ENCODE results near the gene ITIH5.

Gene ITIH5

GRCh38 chr10:7625836-7626235 is 40.9 kb downstream of the ITIH5 start:
- TF ChIP-seq, protein P1, sequence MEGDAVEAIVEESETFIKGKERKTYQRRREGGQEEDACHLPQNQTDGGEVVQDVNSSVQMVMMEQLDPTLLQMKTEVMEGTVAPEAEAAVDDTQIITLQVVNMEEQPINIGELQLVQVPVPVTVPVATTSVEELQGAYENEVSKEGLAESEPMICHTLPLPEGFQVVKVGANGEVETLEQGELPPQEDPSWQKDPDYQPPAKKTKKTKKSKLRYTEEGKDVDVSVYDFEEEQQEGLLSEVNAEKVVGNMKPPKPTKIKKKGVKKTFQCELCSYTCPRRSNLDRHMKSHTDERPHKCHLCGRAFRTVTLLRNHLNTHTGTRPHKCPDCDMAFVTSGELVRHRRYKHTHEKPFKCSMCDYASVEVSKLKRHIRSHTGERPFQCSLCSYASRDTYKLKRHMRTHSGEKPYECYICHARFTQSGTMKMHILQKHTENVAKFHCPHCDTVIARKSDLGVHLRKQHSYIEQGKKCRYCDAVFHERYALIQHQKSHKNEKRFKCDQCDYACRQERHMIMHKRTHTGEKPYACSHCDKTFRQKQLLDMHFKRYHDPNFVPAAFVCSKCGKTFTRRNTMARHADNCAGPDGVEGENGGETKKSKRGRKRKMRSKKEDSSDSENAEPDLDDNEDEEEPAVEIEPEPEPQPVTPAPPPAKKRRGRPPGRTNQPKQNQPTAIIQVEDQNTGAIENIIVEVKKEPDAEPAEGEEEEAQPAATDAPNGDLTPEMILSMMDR (IDR thresholded peaks at IDR 0.05; ENCODE audit: control extremely low read depth, extremely low read depth, low read depth, missing control alignments) = no peak
- no peak for DNase-seq (ENCODE audit: extremely low spot score)
- CTCF ChIA-PET = no interaction called here
- POLR2A ChIA-PET = interaction anchor here (0.5 kb wide), 1 partner anchor 594 kb away, joined by 3 read pairs; no protein-coding TSS in a partner anchor

GRCh38 chr10:7625009-7625408 is 41.8 kb downstream of the ITIH5 start:
- CTCF ChIA-PET = interaction anchor here (3.3 kb wide), 1 partner anchor 100 kb away, joined by 8 read pairs; no protein-coding TSS in a partner anchor
- POLR2A ChIA-PET = no interaction called here
- no peak for DNase-seq (ENCODE audit: extremely low spot score)
- TF ChIP-seq, protein P1 (IDR thresholded peaks at IDR 0.05; ENCODE audit: control extremely low read depth, extremely low read depth, low read depth, missing control alignments) = no peak

DNA sequence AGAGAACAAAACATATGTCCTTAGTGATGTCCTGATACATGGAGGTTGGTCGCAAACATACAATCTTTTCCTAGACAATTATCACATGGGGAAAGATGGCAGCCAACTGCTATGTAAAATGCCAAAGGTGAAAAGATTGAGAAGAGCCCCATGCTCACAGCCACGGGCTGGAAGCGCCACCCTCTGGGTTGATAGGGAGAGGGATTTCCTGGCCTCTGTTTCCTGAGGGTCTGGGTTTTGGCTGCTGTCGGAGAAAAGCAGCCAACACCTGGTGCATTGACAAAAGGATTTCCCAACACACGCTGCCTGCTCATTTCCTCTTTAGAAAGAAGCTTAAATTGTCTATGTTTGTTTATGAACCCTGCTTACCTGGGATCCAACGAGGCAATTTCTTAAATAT is 43.8 kb downstream of the ITIH5 start:
- POLR2A ChIA-PET = no interaction called here
- TF ChIP-seq, protein P1 (IDR thresholded peaks at IDR 0.05; ENCODE audit: control extremely low read depth, extremely low read depth, low read depth, missing control alignments) = no peak
- CTCF ChIA-PET = interaction anchor here (3.3 kb wide), 1 partner anchor 98 kb away, joined by 8 read pairs; no protein-coding TSS in a partner anchor
- DNase-seq (ENCODE audit: extremely low spot score) = no peak

DNA sequence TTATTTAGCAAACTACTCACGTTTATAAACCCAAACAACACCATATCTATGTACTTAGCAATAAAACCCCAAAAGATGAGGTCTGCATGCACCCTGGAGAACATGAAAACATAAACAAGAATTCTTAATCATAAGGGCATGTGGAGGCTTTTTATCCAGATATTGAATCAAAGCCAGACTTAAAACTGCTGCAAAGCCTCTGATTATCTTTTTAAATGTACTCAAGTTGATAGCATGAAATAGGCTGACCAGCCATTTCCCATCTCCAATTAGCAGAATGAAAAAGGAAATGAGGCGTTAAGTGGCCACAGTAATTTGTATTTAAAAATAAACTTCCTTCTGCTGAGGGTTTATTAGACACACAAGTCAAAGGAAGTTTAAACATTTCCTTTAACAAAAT is 48.3 kb downstream of the ITIH5 start:
- TF ChIP-seq, protein P1 (IDR thresholded peaks at IDR 0.05; ENCODE audit: control extremely low read depth, extremely low read depth, low read depth, missing control alignments) = no peak
- ChIA-PET CTCF (interaction anchor here (0.8 kb wide), 1 partner anchor 27 kb away, joined by 3 read pairs; no protein-coding TSS in a partner anchor), POLR2A (no interaction called here)
- no peak for DNase-seq (ENCODE audit: extremely low spot score)

GRCh38 chr10:7611909-7612308 is 54.9 kb downstream of the ITIH5 start:
- DNase-seq (ENCODE audit: extremely low spot score) = no peak
- POLR2A ChIA-PET = no interaction called here
- TF ChIP-seq, protein P1 (IDR thresholded peaks at IDR 0.05; ENCODE audit: control extremely low read depth, extremely low read depth, low read depth, missing control alignments) = no peak
- CTCF ChIA-PET = interaction anchor here (0.9 kb wide), 1 partner anchor 10 kb away, joined by 3 read pairs; no protein-coding TSS in a partner anchor

- no peak for DNase-seq (ENCODE audit: extremely low spot score)
- POLR2A ChIA-PET = no interaction called here
Observed at GRCh38 chr10:7610651-7611389, 55.9 kb downstream of the ITIH5 start.

More at GRCh38 chr10:7610651-7611389, 55.9 kb downstream of the ITIH5 start:
- TF ChIP-seq, protein P1 (IDR thresholded peaks at IDR 0.05; ENCODE audit: control extremely low read depth, extremely low read depth, low read depth, missing control alignments) = no peak
- CTCF ChIA-PET = interaction anchor here (0.9 kb wide), 1 partner anchor 9 kb away, joined by 3 read pairs; no protein-coding TSS in a partner anchor
